ENCODE data around the gene MANEAL.
A peak's percentile ranks its signal among the peaks of the same experiment; 100 is the strongest.

The MANEAL gene

DNA sequence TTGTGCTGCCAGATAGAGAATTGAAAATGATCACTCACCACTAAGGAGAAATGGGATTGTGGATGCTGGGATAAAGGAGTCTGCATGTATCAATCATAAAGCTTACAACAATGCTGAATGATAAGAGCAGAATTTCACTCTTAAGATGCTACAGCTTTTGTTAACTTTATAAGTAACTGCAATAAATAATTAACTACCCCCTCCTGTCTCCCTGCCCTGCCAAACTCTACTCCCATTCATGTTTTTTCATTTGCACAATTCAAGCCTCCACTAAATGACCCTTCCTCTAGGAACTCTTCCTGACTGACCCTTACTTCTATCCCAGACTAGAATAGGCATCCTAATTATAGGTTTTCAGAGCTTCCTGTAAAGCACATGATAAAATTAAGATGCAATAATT lies 50.9 kb downstream of the MANEAL start:
- no peak for TF ChIP-seq CTCF (conservative IDR thresholded peaks at IDR 0.05; ENCODE audit: low read depth, low read length)
- no peak for DNase-seq (ENCODE audit: low read depth)
- H3K4me3 ChIP-seq (ENCODE audit: low read depth, low read length): no peak overlapping the region

DNA sequence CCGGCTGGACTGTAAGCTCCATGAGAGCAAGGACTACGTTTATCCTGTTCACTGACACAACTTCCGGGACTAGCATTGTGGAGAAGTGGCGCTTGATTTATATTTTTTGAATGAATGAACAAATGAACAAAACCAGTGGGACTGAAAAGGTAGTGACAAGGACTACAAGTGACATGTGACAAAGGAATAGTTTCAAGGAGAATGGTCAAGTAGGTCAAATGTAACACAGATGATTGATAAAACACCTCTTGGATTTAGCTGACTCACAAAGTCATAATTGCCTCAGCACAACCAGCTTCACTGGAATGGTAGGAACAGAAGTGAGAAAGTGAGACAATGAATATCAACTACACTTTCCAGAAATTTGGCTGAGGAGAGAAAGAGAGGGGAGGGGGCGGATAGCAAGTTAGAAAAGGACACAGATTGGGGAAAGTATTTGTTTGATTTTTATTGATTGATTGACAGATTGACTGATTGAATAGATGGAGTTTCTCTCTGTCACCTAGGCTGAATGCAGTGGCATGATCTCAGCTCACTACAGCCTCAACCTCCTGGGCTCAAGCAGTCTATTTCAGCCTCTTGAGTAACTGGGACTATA lies 51.5 kb downstream of the MANEAL start:
- H3K4me3 ChIP-seq (ENCODE audit: low read depth, low read length): no peak overlapping the region
- no peak for DNase-seq (ENCODE audit: low read depth)
- no peak for TF ChIP-seq CTCF (conservative IDR thresholded peaks at IDR 0.05; ENCODE audit: low read depth, low read length)

GRCh38 chr1:37845786-37846185 lies 52.1 kb downstream of the MANEAL start:
- DNase-seq (ENCODE audit: low read depth): peak; percentile 29
- no peak for TF ChIP-seq CTCF (conservative IDR thresholded peaks at IDR 0.05; ENCODE audit: low read depth, low read length)
- H3K4me3 ChIP-seq (ENCODE audit: low read depth, low read length): no peak overlapping the region

DNA sequence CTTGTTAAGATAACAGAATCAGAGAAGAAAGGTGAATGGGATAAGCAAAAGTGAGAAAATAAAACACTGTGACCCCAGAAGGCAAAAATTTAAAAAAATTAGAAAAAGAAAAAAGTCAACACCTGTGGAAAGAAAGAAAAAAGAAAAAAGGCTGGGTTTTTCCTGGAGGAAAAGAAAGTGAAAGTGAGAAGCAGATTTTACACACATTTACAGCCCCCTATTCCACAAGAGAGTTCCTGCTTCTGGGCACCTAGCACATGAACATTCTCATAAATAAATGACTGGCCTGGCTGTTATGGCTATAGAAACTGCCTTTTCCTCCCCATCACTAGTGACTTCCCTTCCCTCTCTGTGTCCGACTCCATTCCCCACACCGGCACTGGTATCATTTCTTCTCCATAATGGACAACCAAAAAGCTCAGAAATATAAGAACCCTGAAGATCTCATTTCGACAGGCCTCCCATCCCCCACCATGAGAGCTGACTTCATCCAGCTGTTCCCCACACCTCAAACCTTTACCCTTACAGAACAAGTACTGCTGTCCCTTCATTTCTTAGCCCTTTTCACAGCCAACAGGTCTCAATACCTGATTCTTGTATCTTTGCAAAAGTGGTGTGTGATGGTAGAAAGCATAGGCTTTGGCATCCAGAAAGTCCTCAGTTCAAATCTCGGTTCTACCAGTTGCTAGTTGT lies 53.1 kb downstream of the MANEAL start:
- DNase-seq (ENCODE audit: low read depth): peak; percentile 23
- no peak for TF ChIP-seq CTCF (conservative IDR thresholded peaks at IDR 0.05; ENCODE audit: low read depth, low read length)
- H3K4me3 ChIP-seq (ENCODE audit: low read depth, low read length): no peak overlapping the region

DNA sequence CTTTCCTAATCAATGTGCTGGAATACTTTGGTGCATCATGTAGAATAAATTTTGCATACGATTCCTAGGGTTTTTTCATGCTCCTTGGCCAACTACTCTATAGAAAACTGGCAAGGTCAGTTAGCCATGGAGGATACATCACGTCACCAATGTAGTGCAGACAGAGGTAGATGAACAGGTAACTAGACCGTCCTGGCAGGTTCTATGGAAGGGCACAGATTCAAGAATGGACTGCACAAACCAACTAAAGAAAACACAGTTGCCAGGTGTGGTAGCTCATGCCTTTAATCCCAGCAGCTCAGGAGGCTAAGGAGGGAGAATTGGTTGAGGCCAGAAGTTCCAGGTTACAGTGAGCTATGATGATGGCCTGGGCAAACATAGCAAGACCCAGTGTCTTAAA lies 55.8 kb downstream of the MANEAL start:
- no peak for DNase-seq (ENCODE audit: low read depth)
- no peak for TF ChIP-seq CTCF (conservative IDR thresholded peaks at IDR 0.05; ENCODE audit: low read depth, low read length)
- no peak overlapping the region for H3K4me3 ChIP-seq (ENCODE audit: low read depth, low read length)

DNA sequence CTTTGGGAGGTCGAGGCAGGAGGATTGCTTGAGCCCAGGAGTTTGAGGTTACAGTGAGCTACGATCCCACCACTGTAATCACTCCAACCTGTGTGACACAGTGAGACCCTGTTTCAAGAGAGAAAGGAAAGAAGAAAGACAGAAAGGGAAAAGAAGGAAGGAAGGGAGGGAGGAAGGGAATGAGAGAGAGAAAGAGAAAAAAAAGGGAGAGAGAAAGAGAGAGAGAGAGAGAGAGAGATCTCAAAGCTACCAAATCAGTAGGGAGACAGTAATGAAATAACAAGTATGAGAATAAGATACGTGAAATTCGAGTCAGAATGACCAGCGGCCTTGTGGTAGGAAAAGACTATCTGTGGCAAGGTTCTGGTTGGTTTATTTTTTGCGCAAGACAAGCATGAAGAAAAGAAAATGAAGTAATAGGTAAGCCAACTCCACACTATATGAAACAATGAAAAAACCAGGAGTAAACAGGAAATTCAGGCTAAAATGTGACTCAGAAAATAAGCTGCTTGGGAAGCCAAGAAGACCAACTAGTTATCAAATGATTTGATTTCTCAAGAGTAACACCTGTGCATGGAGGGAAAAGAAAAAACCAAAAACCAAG lies 56.8 kb downstream of the MANEAL start:
- DNase-seq (ENCODE audit: low read depth): peak; percentile 31
- TF ChIP-seq CTCF (conservative IDR thresholded peaks at IDR 0.05; ENCODE audit: low read depth, low read length): no peak
- H3K4me3 ChIP-seq (ENCODE audit: low read depth, low read length): no peak overlapping the region
